Right lobe of liver (tissue), 6 donors: ENCODE measurements around the gene ACO1. TPM values are rescaled to one million over a fixed set of nuclear protein-coding genes. Genes with fewer than 3 reads are reported as not detected.

Experiments
- ATAC-seq, 4 donors: fragments of 200-7000 bp; cut with Tn5 transposase; one replicate each; pipeline ENCODE4 v1.9.1; 2020; ENCODE audit warnings: mild to moderate bottlenecking in 4 of 4, moderate library complexity in 4 of 4
- DNase-seq, 3 donors: peaks; one replicate each; pipeline ENCODE4 v3.0.0-alpha.2; 2020
- H3K27ac ChIP-seq, 3 donors: fragments of 200-600 bp; one replicate each; pipeline ENCODE4 v1.8.0; 2022
- H3K27me3 ChIP-seq, 2 donors: fragments of 200-600 bp; one replicate each; pipeline ENCODE4 v1.8.0; 2022
- H3K36me3 ChIP-seq, 4 donors: fragments of 200-600 bp; sonication (generic) in 1 of 4; one replicate each; pipeline versions ENCODE4 v1.5.1 to v1.8.0; 2017 to 2022; ENCODE audit warnings: control low read depth in 1 of 4
- H3K4me1 ChIP-seq, 4 donors: fragments of 200-600 bp; sonication (generic) in 1 of 4; one replicate each; pipeline versions ENCODE4 v1.5.1 to v1.8.0; 2017 to 2022; ENCODE audit warnings: control low read depth in 1 of 4
- H3K4me3 ChIP-seq, 3 donors: fragments of 200-600 bp; one replicate each; pipeline ENCODE4 v1.8.0; 2022
- H3K9me3 ChIP-seq, 4 donors: fragments of 200-600 bp; sonication (generic) in 1 of 4; one replicate each; pipeline versions ENCODE4 v1.5.1 to v1.8.0; 2017 to 2022; ENCODE audit warnings: control low read depth in 1 of 4
- CTCF ChIP-seq, 4 donors: fragments of 200-600 bp in 3 of 4; fragments of 450-650 bp in 1 of 4; IDR thresholded peaks; one replicate each; pipeline versions ENCODE4 v1.5.1 to v1.8.0; 2016 to 2022; ENCODE audit warnings: antibody characterized with exemption in 4 of 4, mild to moderate bottlenecking in 2 of 4
- POLR2A ChIP-seq: fragments of 450-650 bp; IDR thresholded peaks from one replicate; pipeline ENCODE4 v1.6.1; 2017; ENCODE audit warnings: antibody characterized with exemption, mild to moderate bottlenecking
- WGBS: methylation state at CpG from one replicate; pipeline ENCODE4 v1.1.6; 2018; ENCODE audit warnings: low coverage, low lambda C conversion rate; ENCODE audit not compliant: insufficient coverage; ENCODE audit errors: missing lambda C conversion rate; 5-methylcytosine and 5-hydroxymethylcytosine counted together
- intact Hi-C, 2 donors: fragments of 100-400 bp; cut with DNase I; formaldehyde crosslinking; loops; one replicate each; pipeline versions ENCODE4 v1.11.2 to v1.14.1; 2022
- total RNA-seq, 6 experiments: library from RNA; depleted of rRNA in 2 of 6; stranded (reverse); fragments of >200 nt in 2 of 6; fragmentation: NEBNext Ultra II Directional in 3 of 6; extraction: Animal tissue kit (Norgen Biotek cat#: 25700) in 3 of 6; gene quantifications; one replicate each; pipeline versions ENCODE4 v1.1.0 to v1.2.4, GENCODE V29; 2016 to 2023
- donor health status: DM: no; HTN: yes; CAD: no.
- donor health status: DM: no; HTN: no; CAD: no.
- donor health status: DM: no; HTN: no; CAD: no.
- donor health status: DM: no; HTN: yes; CAD: no.
- donor health status: DM: no; HTN: yes; CAD: no.

ACO1 gene
- total RNA-seq, 6 experiments from 2014 or later, result 75.4 to 108 (median 98.1) TPM

DNA sequence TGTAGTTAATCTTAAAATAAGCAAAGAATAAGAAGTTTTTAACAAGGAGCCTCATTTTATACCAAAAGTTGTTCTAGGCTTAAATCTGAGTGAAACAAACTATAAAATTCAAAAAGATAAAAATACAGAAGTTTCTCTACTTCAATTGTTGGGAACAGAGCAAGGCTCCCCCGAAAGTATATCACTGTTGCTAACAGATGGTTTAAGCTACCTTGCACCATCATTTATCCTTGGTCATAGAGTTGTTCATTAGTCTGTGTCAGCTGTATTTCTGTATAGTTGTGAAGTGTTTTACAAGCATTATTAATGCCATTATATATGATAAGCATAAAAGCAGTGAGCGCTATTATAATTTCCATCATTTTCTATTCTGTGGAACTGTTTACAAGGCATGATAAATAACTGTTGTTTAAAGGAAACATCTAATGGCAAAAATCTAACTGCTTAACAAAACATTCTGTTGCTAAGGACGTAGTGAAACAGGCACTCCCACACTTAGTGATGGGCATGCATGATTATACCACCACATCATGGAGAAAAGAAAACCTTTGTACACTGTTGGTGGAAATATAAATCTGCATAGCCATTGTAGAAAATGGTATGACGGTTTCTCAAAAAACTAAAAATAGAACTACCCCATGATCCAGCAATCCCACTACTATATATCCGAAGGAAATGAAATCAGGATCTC is 23.3 kb upstream of the ACO1 start:
- intact Hi-C loops, result no loop called here
- WGBS, result 59% methylated on average over 5 of the region's 5 CpGs
- no peaks in the 10 kb centered on the region for H3K9me3 ChIP-seq
- H3K36me3 ChIP-seq, result no peaks in the 10 kb centered on the region
- H3K4me1 ChIP-seq, result no peaks in the 10 kb centered on the region
- H3K27me3 ChIP-seq, result no peaks in the 10 kb centered on the region
- no peak for DNase-seq
- no peak for ATAC-seq
- TF ChIP-seq CTCF (IDR thresholded peaks at IDR 0.05), result no peak
- TF ChIP-seq POLR2A, result no peak
- no peak overlapping the region for H3K4me3 ChIP-seq
- no peak overlapping the region for H3K27ac ChIP-seq

DNA sequence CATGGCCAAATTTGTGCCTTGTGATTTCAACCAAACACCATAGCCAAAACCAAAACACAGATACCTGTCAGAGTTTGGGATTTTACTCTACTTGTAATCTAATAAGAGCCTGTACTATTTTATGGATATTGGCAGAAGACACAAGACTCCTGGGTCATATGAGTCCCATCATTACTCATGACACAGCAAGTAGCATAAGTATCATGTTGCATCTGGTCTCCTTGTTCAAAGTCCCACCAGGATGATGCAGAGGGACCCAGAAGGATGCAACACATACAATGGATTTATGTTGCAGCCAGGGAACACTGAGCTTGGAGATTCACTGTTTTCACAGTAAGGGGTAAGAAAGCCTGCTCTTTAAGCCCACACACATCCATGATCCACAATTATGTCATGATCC is 13.2 kb upstream of the ACO1 start:
- no peak overlapping the region for H3K27ac ChIP-seq
- ATAC-seq, result no peak
- H3K27me3 ChIP-seq, result no peaks in the 10 kb centered on the region
- H3K9me3 ChIP-seq, result no peaks in the 10 kb centered on the region
- intact Hi-C loops, result no loop called here
- no peak for DNase-seq
- H3K36me3 ChIP-seq, result no peaks in the 10 kb centered on the region
- H3K4me3 ChIP-seq, result no peak overlapping the region
- no peak for TF ChIP-seq POLR2A
- TF ChIP-seq CTCF (IDR thresholded peaks at IDR 0.05), result no peak
- no peaks in the 10 kb centered on the region for H3K4me1 ChIP-seq

- WGBS, result 77% methylated on average over 2 of the region's 2 CpGs
- Histone ChIP-seq H3K27ac (no peak overlapping the region), H3K4me1 (no peaks in the 10 kb centered on the region), H3K27me3 (no peaks in the 10 kb centered on the region), H3K4me3 (no peak overlapping the region), H3K9me3 (no peaks in the 10 kb centered on the region), H3K36me3 (no peaks in the 10 kb centered on the region)
- TF ChIP-seq POLR2A (no peak), CTCF (IDR thresholded peaks at IDR 0.05) (no peak)
- DNase-seq (no peak), ATAC-seq (no peak)
- intact Hi-C loops, result no loop called here
These were observed 12.8 kb upstream of the ACO1 start for GRCh38 chr9:32371679-32372078.

DNA sequence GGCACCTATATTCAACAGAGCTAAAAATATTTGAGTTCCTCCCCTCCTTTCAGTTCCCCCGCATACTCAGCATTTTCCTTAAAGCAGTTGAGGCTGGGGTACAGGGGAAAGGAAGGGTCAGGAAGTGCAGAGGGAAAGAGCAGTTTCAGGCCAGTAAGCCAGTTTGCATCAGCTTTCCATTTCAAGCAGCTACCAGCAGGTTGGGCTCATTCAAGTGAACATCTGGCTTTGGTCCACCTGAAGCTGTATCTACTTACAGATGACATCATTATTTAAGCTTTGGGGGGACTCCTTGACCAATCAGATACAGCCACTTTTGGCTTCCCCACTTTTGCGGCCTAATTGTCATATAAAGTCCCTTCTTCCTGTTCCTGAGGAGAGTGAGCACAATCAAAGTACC is 8.2 kb upstream of the ACO1 start:
- Histone ChIP-seq H3K9me3 (no peaks in the 10 kb centered on the region), H3K27me3 (no peaks in the 10 kb centered on the region), H3K4me1 (peaks cover 0 to 6% (median 0%) of the 10 kb centered on the region in 4 donors), H3K36me3 (no peaks in the 10 kb centered on the region), H3K27ac (no peak overlapping the region), H3K4me3 (no peak overlapping the region)
- 20% methylated on average over 2 of the region's 2 CpGs for WGBS
- DNase-seq, result no peak
- intact Hi-C loops, result loop anchor here (5.0 kb wide), 4 partner anchors 56 to 201 kb away; partner anchors contain the start of genes NDUFB6 (in 1 of the 2) and RIGI (in 1 of the 2)
- ATAC-seq, result no peak
- TF ChIP-seq POLR2A (no peak), CTCF (IDR thresholded peaks at IDR 0.05) (no peak)
